Tibial nerve (tissue), 4 donors: ENCODE measurements around the gene UBR4. TPM values are rescaled to one million over a fixed set of nuclear protein-coding genes. Genes with fewer than 3 reads are reported as not detected.
A peak's percentile ranks its signal among the peaks of the same experiment; 100 is the strongest.

Source experiments
- DNase-seq, 2 donors: peaks; one replicate each; pipeline ENCODE4 v3.0.0-alpha.2; 2019; ENCODE audit warnings: low spot score in 2 of 2
- H3K27ac ChIP-seq, 4 donors: fragments of 200-600 bp; sonication (generic) in 3 of 4; one replicate each; pipeline ENCODE4 v1.5.1; 2017 to 2019; ENCODE audit warnings: mild to moderate bottlenecking in 1 of 4
- H3K27me3 ChIP-seq, 2 donors: fragments of 200-600 bp; sonication (generic) in 1 of 2; one replicate each; pipeline versions ENCODE4 v1.5.1 to v1.6.0; 2017 to 2019
- H3K36me3 ChIP-seq, 3 donors: fragments of 200-600 bp; sonication (generic); one replicate each; pipeline ENCODE4 v1.5.1; 2018 to 2019
- H3K4me1 ChIP-seq, 4 donors: fragments of 200-600 bp; sonication (generic) in 3 of 4; one replicate each; pipeline ENCODE4 v1.5.1; 2017 to 2019
- H3K4me3 ChIP-seq, 4 donors: fragments of 200-600 bp; sonication (generic) in 3 of 4; one replicate each; pipeline ENCODE4 v1.5.1; 2017 to 2019; ENCODE audit warnings: mild to moderate bottlenecking in 1 of 4, moderate library complexity in 1 of 4
- H3K9me3 ChIP-seq, 4 donors: fragments of 200-600 bp; sonication (generic) in 3 of 4; one replicate each; pipeline ENCODE4 v1.5.1; 2017 to 2019
- EP300 ChIP-seq, 2 donors: sonication (generic); formaldehyde crosslinking; IDR thresholded peaks; one replicate each; pipeline ENCODE4 v1.6.1; 2017; ENCODE audit warnings: antibody characterized with exemption in 2 of 2, mild to moderate bottlenecking in 1 of 2
- POLR2A ChIP-seq, 2 donors: fragments of 450-650 bp; IDR thresholded peaks; one replicate each; pipeline ENCODE4 v1.6.1; 2017; ENCODE audit warnings: antibody characterized with exemption in 2 of 2, mild to moderate bottlenecking in 2 of 2, moderate library complexity in 2 of 2
- WGBS, 2 donors: methylation state at CpG; one replicate each; pipeline ENCODE4 v1.1.5; 2018; 5-methylcytosine and 5-hydroxymethylcytosine counted together
- total RNA-seq, 4 donors: library from RNA; depleted of rRNA; stranded (reverse); fragments of >200 nt; gene quantifications; one replicate each; pipeline ENCODE4 v1.1.0, GENCODE V29; 2016
- TF ChIP-seq, protein P1 (sequence below), 5 experiments: fragments of 200-600 bp in 3 of 5; fragments of 450-650 bp in 2 of 5; sonication (generic) in 3 of 5; IDR thresholded peaks; one replicate each; pipeline ENCODE4 v1.5.1; 2016 to 2019; ENCODE audit warnings: antibody characterized with exemption in 5 of 5, mild to moderate bottlenecking in 3 of 5, moderate library complexity in 2 of 5

The UBR4 gene
- total RNA-seq, 4 donors from 2014 or later: 107 to 190 (median 142) TPM

DNA sequence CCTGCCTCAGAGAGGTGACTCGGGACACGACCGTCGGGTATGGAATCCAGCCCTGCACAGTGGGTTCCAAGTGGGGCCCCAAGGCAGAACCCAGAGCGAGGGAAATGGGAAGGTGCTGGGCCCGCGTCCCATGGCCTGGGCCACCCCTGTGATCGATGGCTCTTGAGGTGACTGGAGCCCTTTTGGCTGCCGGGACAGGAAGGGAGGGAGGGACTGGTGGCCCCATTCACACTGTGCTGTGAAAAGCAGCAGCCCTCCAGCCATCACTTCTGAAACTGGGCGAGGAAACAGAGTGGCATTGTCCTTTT, 143.2 kb downstream of the UBR4 start:
- H3K27me3 ChIP-seq: peaks cover 0 to 6% of the 10 kb centered on the region in 2 donors
- H3K9me3 ChIP-seq: no peaks in the 10 kb centered on the region
- peak overlapping the region in 2 of 4 donors; percentile 50 to 63 for H3K27ac ChIP-seq
- TF ChIP-seq EP300 (IDR thresholded peaks at IDR 0.05) (no peak), POLR2A (IDR thresholded peaks at IDR 0.05) (peak in 1 of 2 donors; percentile 22)
- no peak for DNase-seq
- no peaks in the 10 kb centered on the region for H3K36me3 ChIP-seq
- H3K4me3 ChIP-seq: no peak overlapping the region
- WGBS, 2 donors: 39 to 44% methylated on average over 4 to 10 of the region's 10 CpGs
- H3K4me1 ChIP-seq: peaks cover 0 to 28% (median 6%) of the 10 kb centered on the region in 4 donors

DNA sequence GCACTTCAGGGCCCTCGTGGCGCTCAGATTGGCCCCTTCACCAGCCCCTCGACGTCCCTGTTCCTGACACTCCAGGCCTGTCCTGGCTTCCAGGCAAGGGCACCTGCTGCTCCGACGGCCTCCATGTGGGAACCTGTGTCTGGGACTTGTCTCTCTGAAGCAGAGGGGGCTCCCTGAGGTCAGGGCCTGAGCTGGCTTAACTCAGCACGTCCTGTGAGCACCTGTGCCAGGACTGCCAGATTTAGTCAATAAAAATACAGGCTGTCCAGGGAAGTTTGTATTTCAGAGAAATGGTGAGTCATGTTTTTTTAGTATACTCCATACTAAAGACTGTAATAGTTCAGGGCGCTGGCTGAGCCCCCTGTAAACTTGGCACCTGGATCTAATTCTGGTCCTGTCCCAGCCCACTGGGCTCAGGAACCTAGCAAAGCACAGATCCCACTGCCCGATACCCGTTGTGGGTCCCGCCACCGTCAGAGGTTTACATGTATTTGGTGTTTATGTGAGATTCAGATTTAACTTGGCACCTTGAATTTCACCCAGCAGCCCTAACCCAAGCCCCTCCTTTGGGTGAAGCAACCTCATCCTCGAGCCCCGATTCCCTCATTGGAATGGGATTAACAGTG, 143.7 kb downstream of the UBR4 start:
- H3K9me3 ChIP-seq: no peaks in the 10 kb centered on the region
- H3K4me1 ChIP-seq: peaks cover 0 to 28% (median 6%) of the 10 kb centered on the region in 4 donors
- H3K27ac ChIP-seq: peak overlapping the region in 2 of 4 donors; percentile 50 to 63
- no peak overlapping the region for H3K4me3 ChIP-seq
- no peak for DNase-seq
- no peaks in the 10 kb centered on the region for H3K36me3 ChIP-seq
- 73 to 77% methylated on average over 13 to 14 of the region's 14 CpGs for WGBS, 2 donors
- no peak for TF ChIP-seq POLR2A (IDR thresholded peaks at IDR 0.05)
- no peak for TF ChIP-seq EP300 (IDR thresholded peaks at IDR 0.05)
- TF ChIP-seq, protein P1, sequence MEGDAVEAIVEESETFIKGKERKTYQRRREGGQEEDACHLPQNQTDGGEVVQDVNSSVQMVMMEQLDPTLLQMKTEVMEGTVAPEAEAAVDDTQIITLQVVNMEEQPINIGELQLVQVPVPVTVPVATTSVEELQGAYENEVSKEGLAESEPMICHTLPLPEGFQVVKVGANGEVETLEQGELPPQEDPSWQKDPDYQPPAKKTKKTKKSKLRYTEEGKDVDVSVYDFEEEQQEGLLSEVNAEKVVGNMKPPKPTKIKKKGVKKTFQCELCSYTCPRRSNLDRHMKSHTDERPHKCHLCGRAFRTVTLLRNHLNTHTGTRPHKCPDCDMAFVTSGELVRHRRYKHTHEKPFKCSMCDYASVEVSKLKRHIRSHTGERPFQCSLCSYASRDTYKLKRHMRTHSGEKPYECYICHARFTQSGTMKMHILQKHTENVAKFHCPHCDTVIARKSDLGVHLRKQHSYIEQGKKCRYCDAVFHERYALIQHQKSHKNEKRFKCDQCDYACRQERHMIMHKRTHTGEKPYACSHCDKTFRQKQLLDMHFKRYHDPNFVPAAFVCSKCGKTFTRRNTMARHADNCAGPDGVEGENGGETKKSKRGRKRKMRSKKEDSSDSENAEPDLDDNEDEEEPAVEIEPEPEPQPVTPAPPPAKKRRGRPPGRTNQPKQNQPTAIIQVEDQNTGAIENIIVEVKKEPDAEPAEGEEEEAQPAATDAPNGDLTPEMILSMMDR (IDR thresholded peaks at IDR 0.05): no peak
- peaks cover 0 to 6% of the 10 kb centered on the region in 2 donors for H3K27me3 ChIP-seq

DNA sequence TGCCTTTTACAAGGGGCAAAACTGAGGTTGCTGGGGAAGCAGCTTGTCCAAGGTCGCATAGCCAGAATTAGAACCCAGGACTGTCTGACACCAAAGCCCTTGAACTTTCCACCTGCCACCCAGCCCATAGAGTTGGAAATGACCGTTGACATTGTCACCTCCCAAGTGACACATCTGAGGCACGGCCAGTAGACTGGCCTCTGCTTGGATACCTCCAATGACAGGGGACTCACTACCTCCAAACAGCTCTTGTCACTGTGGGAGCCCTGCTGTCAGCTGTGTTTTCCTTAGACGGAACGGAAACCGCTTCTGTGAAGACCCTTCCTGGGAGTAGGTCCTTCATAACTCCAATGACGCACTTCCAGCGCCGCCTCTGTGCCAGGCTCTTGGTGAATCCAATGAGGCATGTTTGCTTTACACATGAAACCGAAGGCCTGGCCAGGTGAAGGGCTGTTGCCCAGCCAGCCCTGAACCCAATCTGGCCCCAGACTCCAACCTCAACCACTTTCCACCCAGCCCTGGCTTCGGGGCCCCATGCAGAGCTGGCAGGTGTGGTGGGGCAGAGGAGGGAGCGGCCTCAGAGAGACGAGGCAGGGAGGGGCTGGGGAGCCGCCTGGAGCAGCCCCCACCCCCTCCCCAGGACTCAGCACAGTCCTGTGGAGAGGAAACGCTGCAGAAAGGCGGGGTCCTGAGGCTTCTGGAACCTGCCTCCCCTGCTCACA, 144.4 kb downstream of the UBR4 start:
- H3K9me3 ChIP-seq: no peaks in the 10 kb centered on the region
- no peak overlapping the region for H3K4me3 ChIP-seq
- 91 to 92% methylated on average over 11 to 13 of the region's 16 CpGs for WGBS, 2 donors
- DNase-seq: no peak
- no peak overlapping the region for H3K27ac ChIP-seq
- H3K36me3 ChIP-seq: no peaks in the 10 kb centered on the region
- peaks cover 0 to 22% (median 6%) of the 10 kb centered on the region in 4 donors for H3K4me1 ChIP-seq
- TF ChIP-seq, protein P1 (IDR thresholded peaks at IDR 0.05): no peak
- TF ChIP-seq POLR2A (IDR thresholded peaks at IDR 0.05) (no peak), EP300 (IDR thresholded peaks at IDR 0.05) (no peak)
- peaks cover 0 to 6% of the 10 kb centered on the region in 2 donors for H3K27me3 ChIP-seq

DNA sequence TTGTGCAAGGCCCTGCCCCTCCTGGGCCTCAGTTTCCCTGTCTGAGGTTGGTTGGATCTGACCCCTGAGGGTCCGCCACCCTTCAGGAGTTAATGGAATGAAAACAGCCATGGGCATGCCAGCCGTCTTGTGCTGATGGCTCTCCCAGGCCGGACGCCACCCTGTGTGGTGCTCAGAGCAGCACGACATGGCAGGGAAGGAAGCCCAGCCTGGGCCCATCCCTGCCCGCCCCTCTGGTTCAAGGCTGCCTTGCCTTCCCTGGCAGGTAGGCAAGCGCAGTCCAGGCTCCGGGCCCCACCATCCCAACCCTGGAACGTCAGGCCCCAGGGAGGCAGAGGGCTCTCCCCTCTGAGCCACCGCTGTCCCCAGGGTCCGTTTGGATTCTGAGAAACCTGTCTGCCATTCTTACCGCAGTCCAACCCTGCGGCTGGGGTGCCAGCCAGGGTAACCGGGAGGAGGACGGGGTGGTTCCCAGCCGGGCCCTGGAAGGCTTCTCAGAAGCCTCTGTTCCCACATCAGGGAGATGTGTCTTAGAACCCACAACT, 145.1 kb downstream of the UBR4 start:
- Histone ChIP-seq H3K27ac (no peak overlapping the region), H3K4me3 (no peak overlapping the region), H3K36me3 (no peaks in the 10 kb centered on the region), H3K27me3 (peaks cover 0 to 6% of the 10 kb centered on the region in 2 donors), H3K4me1 (peaks cover 0 to 22% (median 6%) of the 10 kb centered on the region in 4 donors), H3K9me3 (no peaks in the 10 kb centered on the region)
- no peak for DNase-seq
- no peak for TF ChIP-seq EP300 (IDR thresholded peaks at IDR 0.05)
- TF ChIP-seq, protein P1 (IDR thresholded peaks at IDR 0.05): no peak
- no peak for TF ChIP-seq POLR2A (IDR thresholded peaks at IDR 0.05)
- 91 to 95% methylated on average over 9 to 15 of the region's 16 CpGs for WGBS, 2 donors

DNA sequence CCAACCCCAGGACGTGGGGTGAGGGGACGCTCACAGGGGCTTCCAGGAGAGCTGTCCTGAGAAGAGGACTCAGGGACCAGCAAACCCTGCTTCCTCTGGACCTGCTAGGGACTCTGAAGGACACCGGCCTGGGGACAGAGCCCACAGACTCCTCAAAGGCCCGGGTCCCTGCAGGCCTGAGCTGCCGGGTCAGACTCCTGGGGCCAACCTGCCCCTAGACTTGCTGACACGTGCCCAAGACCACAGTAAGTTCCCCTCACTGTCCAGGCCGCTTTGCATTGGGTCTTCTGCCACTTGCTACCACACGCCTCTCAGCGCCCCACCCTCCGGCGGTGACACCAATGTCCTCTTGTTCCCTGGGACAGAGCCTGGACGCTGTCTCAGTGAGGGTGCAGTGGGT, 146.9 kb downstream of the UBR4 start:
- Histone ChIP-seq H3K36me3 (no peaks in the 10 kb centered on the region), H3K9me3 (no peaks in the 10 kb centered on the region), H3K4me3 (no peak overlapping the region), H3K4me1 (peaks cover 0 to 17% (median 6%) of the 10 kb centered on the region in 4 donors), H3K27ac (no peak overlapping the region), H3K27me3 (peaks cover 0 to 20% of the 10 kb centered on the region in 2 donors)
- 89 to 91% methylated on average over 9 to 12 of the region's 12 CpGs for WGBS, 2 donors
- no peak for DNase-seq
- TF ChIP-seq EP300 (IDR thresholded peaks at IDR 0.05): no peak
- TF ChIP-seq POLR2A (IDR thresholded peaks at IDR 0.05): no peak
- TF ChIP-seq, protein P1 (IDR thresholded peaks at IDR 0.05): no peak
